Left colon (tissue), 2 donors: ENCODE measurements around the gene ABL2. TPM values are rescaled to one million over a fixed set of nuclear protein-coding genes. Genes with fewer than 3 reads are reported as not detected.
A peak's percentile ranks its signal among the peaks of the same experiment; 100 is the strongest.
"Not testable (repeated sequence)": the region's sequence is repeated elsewhere in the genome, so short reads cannot be mapped to it uniquely, and the experiment has no call there.

Source experiments
- ATAC-seq: fragments of 200-7000 bp; cut with Tn5 transposase; one replicate; pipeline ENCODE4 v1.9.1; 2020; ENCODE audit warnings: mild to moderate bottlenecking, moderate library complexity
- DNase-seq, 2 donors: peaks; one replicate each; pipeline ENCODE4 v3.0.0-alpha.2; 2020
- intact Hi-C, 2 donors: fragments of 100-400 bp; cut with DNase I in 1 of 2; cut with micrococcal nuclease in 1 of 2; formaldehyde crosslinking; loops; one replicate each; pipeline versions ENCODE4 v1.11.2 to v1.14.0; 2022; cut with DNase I, micrococcal nuclease
- long read RNA-seq: library from polyadenylated mRNA; unstranded; transcript quantifications from one replicate; pipeline ENCODE4 v2.0.0, GENCODE V29; 2021
- total RNA-seq, 2 donors: library from RNA; stranded (reverse); fragmentation: NEBNext Ultra II Directional; extraction: Animal tissue kit (Norgen Biotek cat#: 25700); gene quantifications; one replicate each; pipeline ENCODE4 v1.2.1, GENCODE V29; 2021
- donor health status: DM: no; HTN: no; CAD: no.
- donor health status: DM: yes; HTN: yes; CAD: no.

The ABL2 gene
- 10 to 100 TPM in 1 of 2 donors, 1 to 10 TPM in 1; 9.6 to 11.1 TPM for total RNA-seq
- long read RNA-seq, partial matches to known transcripts = 0 of 3 reads
- long read RNA-seq, other reads (novel, unspliced or antisense) = 3 of 3 reads

GRCh38 chr1:179229214-179230140 is at the start of gene ABL2:
Gene ABL2, minus strand, starts transcription at chr1:179229677. Its CDS starts 280 bp downstream, at chr1:179229397.
- peak; percentile 33 to 62 for DNase-seq
- peak; percentile 54 for ATAC-seq
- intact Hi-C loops = loop anchor here in 1 of 2 donors (10.0 kb wide), 1 partner anchor 105 kb away; no protein-coding TSS in a partner anchor

GRCh38 chr1:179278920-179279319 is 49.4 kb upstream of the ABL2 start:
- ATAC-seq = no peak
- intact Hi-C loops = no loop called here
- no peak for DNase-seq

GRCh38 chr1:179274424-179274823 is 44.9 kb upstream of the ABL2 start:
- ATAC-seq, intact Hi-C loops, DNase-seq: not testable (repeated sequence)

GRCh38 chr1:179269071-179269470 is 39.6 kb upstream of the ABL2 start:
- intact Hi-C loops = no loop called here
- DNase-seq = no peak

GRCh38 chr1:179264507-179264906 is 35.0 kb upstream of the ABL2 start:
- intact Hi-C loops = no loop called here
- no peak for DNase-seq
- ATAC-seq = peak; percentile 50

More at GRCh38 chr1:179269071-179269470, 39.6 kb upstream of the ABL2 start:
- ATAC-seq = no peak

- peak; percentile 88 for ATAC-seq
- intact Hi-C loops = no loop called here
- DNase-seq = no peak
Observed at GRCh38 chr1:179263121-179263520, 33.6 kb upstream of the ABL2 start.

- ATAC-seq = no peak
- no peak for DNase-seq
- intact Hi-C loops = no loop called here
Observed at GRCh38 chr1:179262183-179262582, 32.7 kb upstream of the ABL2 start.

GRCh38 chr1:179253286-179253972 is 24.0 kb upstream of the ABL2 start:
- intact Hi-C loops = no loop called here
- ATAC-seq = no peak
- DNase-seq = no peak

- DNase-seq (no peak), ATAC-seq (no peak)
- intact Hi-C loops = no loop called here
Observed at GRCh38 chr1:179252606-179253005, 23.1 kb upstream of the ABL2 start.

- ATAC-seq (peak; percentile 97), DNase-seq (no peak)
- intact Hi-C loops = no loop called here
Observed at GRCh38 chr1:179251675-179252074, 22.2 kb upstream of the ABL2 start.

- intact Hi-C loops = no loop called here
- DNase-seq (no peak), ATAC-seq (no peak)
Observed at GRCh38 chr1:179247923-179248322, 18.4 kb upstream of the ABL2 start.

GRCh38 chr1:179245426-179245825 is 15.9 kb upstream of the ABL2 start:
- not testable (repeated sequence) for ATAC-seq

GRCh38 chr1:179241530-179242097 is 12.1 kb upstream of the ABL2 start:
- no peak for ATAC-seq
- intact Hi-C loops = no loop called here
- DNase-seq = no peak

More at GRCh38 chr1:179245426-179245825, 15.9 kb upstream of the ABL2 start:
- DNase-seq, intact Hi-C loops: not testable (repeated sequence)

- DNase-seq (no peak), ATAC-seq (no peak)
- intact Hi-C loops = loop anchor here in 1 of 2 donors (10.0 kb wide), 1 partner anchor 112 kb away; no protein-coding TSS in a partner anchor
Observed at GRCh38 chr1:179237222-179237621, 7.7 kb upstream of the ABL2 start.

GRCh38 chr1:179234863-179235262 is 5.4 kb upstream of the ABL2 start:
- DNase-seq = no peak
- no peak for ATAC-seq
- intact Hi-C loops = loop anchor here in 1 of 2 donors (10.0 kb wide), 1 partner anchor 110 kb away; no protein-coding TSS in a partner anchor

GRCh38 chr1:179231923-179232322 is 2.4 kb upstream of the ABL2 start:
- DNase-seq (no peak), ATAC-seq (no peak)
- intact Hi-C loops = loop anchor here in 1 of 2 donors (10.0 kb wide), 1 partner anchor 107 kb away; no protein-coding TSS in a partner anchor

- DNase-seq (no peak), ATAC-seq (peak; percentile 70)
- intact Hi-C loops = loop anchor here in 1 of 2 donors (10.0 kb wide), 1 partner anchor 106 kb away; no protein-coding TSS in a partner anchor
Observed at GRCh38 chr1:179230721-179231120, 1.2 kb upstream of the ABL2 start.

- intact Hi-C loops = loop anchor here in 1 of 2 donors (10.0 kb wide), 1 partner anchor 105 kb away; no protein-coding TSS in a partner anchor
- peak; percentile 21 for ATAC-seq
- no peak for DNase-seq
Observed at GRCh38 chr1:179230251-179230650, 774 bp upstream of the ABL2 start.

GRCh38 chr1:179228783-179229213 is 679 bp downstream of the ABL2 start:
- ATAC-seq = peak; percentile 47

More at GRCh38 chr1:179228783-179229213, 679 bp downstream of the ABL2 start:
- peak; percentile 73 to 80 for DNase-seq
- intact Hi-C loops = no loop called here
